HepG2 (cell line): ENCODE measurements around the gene STIM1. TPM values are rescaled to one million over a fixed set of nuclear protein-coding genes. Genes with fewer than 3 reads are reported as not detected.

Source experiments
- ELF3 ChIP-seq: IDR thresholded peaks from 2 replicates; pipeline ENCODE4 v1.6.1; 2016; ENCODE audit warnings: missing genetic modification reagents, missing compliant biosample characterization
- FOXC1 ChIP-seq: sonication (generic); formaldehyde crosslinking; IDR thresholded peaks from 2 replicates; pipeline ENCODE4 v1.8.0; 2022; ENCODE audit warnings: mild to moderate bottlenecking, missing genetic modification reagents, borderline replicate concordance
- GRHL1 ChIP-seq: sonication (generic); formaldehyde crosslinking; conservative IDR thresholded peaks from 2 replicates; pipeline ENCODE4 v1.8.0; 2022; ENCODE audit warnings: missing genetic modification reagents
- IKZF4 ChIP-seq: sonication (generic); formaldehyde crosslinking; IDR thresholded peaks from 2 replicates; pipeline ENCODE4 v1.5.1; 2020; ENCODE audit warnings: borderline replicate concordance, mild to moderate bottlenecking, low read depth, missing genetic modification reagents; ENCODE audit errors: not compliant biosample characterization
- KDM1A ChIP-seq: IDR thresholded peaks from 2 replicates; pipeline ENCODE4 v1.6.1; 2016; ENCODE audit warnings: missing compliant biosample characterization
- KLF16 ChIP-seq, 2 experiments: sonication (generic) in 1 of 2; formaldehyde crosslinking in 1 of 2; IDR thresholded peaks; 2 replicates each; pipeline versions ENCODE4 v1.6.1 to v1.8.0; 2016 to 2023; ENCODE audit warnings: missing genetic modification reagents in 2 of 2, missing compliant biosample characterization in 1 of 2
- LBX2 ChIP-seq: sonication (generic); formaldehyde crosslinking; IDR thresholded peaks from 2 replicates; pipeline ENCODE4 v1.5.0; 2020; ENCODE audit warnings: missing genetic modification reagents, mild to moderate bottlenecking, borderline replicate concordance
- MAFG ChIP-seq: sonication (generic); formaldehyde crosslinking; IDR thresholded peaks from 2 replicates; pipeline ENCODE4 v1.5.1; 2020; ENCODE audit warnings: mild to moderate bottlenecking, missing genetic modification reagents
- MYPOP ChIP-seq: sonication (generic); formaldehyde crosslinking; IDR thresholded peaks from 2 replicates; pipeline ENCODE4 v1.8.1; 2023; ENCODE audit warnings: mild to moderate bottlenecking, moderate library complexity, missing genetic modification reagents
- NR2C2 ChIP-seq: sonication (generic); formaldehyde crosslinking; IDR thresholded peaks from 2 replicates; pipeline ENCODE4 v1.4.0; 2020; ENCODE audit warnings: missing genetic modification reagents, mild to moderate bottlenecking, moderate library complexity, borderline replicate concordance
- SIN3A ChIP-seq: IDR thresholded peaks from 2 replicates; pipeline ENCODE4 v1.6.1; 2011; ENCODE audit warnings: low read depth, mild to moderate bottlenecking, control low read depth, low read length, borderline replicate concordance
- SKI ChIP-seq: fragments of 450-650 bp; IDR thresholded peaks from one replicate; pipeline ENCODE4 v1.6.1; 2018; ENCODE audit warnings: mild to moderate bottlenecking; ENCODE audit not compliant: partially characterized antibody
- SKIL ChIP-seq: sonication (generic); formaldehyde crosslinking; IDR thresholded peaks from 2 replicates; pipeline ENCODE4 v1.8.0; 2022; ENCODE audit warnings: missing genetic modification reagents, mild to moderate bottlenecking, moderate library complexity, borderline replicate concordance
- SMAD3 ChIP-seq: sonication (generic); formaldehyde crosslinking; IDR thresholded peaks from 2 replicates; pipeline ENCODE4 v1.4.0; 2020; ENCODE audit warnings: missing genetic modification reagents
- TAF15 ChIP-seq: fragments of 200-400 bp; formaldehyde crosslinking; IDR thresholded peaks from one replicate; pipeline ENCODE4 v1.6.1; 2018; ENCODE audit warnings: mild to moderate bottlenecking, low read depth, low read length; ENCODE audit not compliant: poor library complexity, severe bottlenecking
- TBL1XR1 ChIP-seq: fragments of 150-350 bp; IDR thresholded peaks from 2 replicates; pipeline ENCODE4 v1.6.1; 2014; ENCODE audit warnings: borderline replicate concordance, low read length; ENCODE audit not compliant: partially characterized antibody
- TEAD2 ChIP-seq: sonication (generic); formaldehyde crosslinking; IDR thresholded peaks from 2 replicates; pipeline ENCODE4 v1.9.0; 2021; ENCODE audit warnings: missing genetic modification reagents
- ZGPAT ChIP-seq: IDR thresholded peaks from 2 replicates; pipeline ENCODE4 v1.6.1; 2016; ENCODE audit warnings: mild to moderate bottlenecking
- ZNF180 ChIP-seq: sonication (generic); formaldehyde crosslinking; IDR thresholded peaks from 2 replicates; pipeline ENCODE4 v1.4.0; 2020; ENCODE audit warnings: low read depth, missing genetic modification reagents, borderline replicate concordance
- ZNF468 ChIP-seq: sonication (generic); formaldehyde crosslinking; IDR thresholded peaks from 2 replicates; pipeline ENCODE4 v1.8.0; 2022; ENCODE audit warnings: mild to moderate bottlenecking, moderate library complexity, missing genetic modification reagents
- ZNF768 ChIP-seq: sonication (generic); formaldehyde crosslinking; IDR thresholded peaks from 2 replicates; pipeline ENCODE4 v1.4.0; 2020; ENCODE audit warnings: missing genetic modification reagents
- ZNF776 ChIP-seq: sonication (generic); formaldehyde crosslinking; IDR thresholded peaks from 2 replicates; pipeline ENCODE4 v1.4.0; 2020; ENCODE audit warnings: mild to moderate bottlenecking, missing genetic modification reagents
- polyA plus RNA-seq, 8 experiments: library from polyadenylated mRNA; depleted of rRNA in 3 of 8; stranded (reverse) in 7 of 8; unstranded in 1 of 8; fragments of >200 nt; fragmentation: Illumina TruSeq in 4 of 8; extraction: Trizol in 4 of 8; gene quantifications; 2 replicates each; pipeline versions ENCODE4 v1.2.1 to v1.2.3, GENCODE V29; 2011 to 2016; ENCODE audit warnings: low read depth in 4 of 8, missing spikeins in 1 of 8, mixed read lengths in 1 of 8; ENCODE audit not compliant: insufficient read depth in 1 of 8
- total RNA-seq, 5 experiments: library from RNA; depleted of rRNA; stranded (reverse); fragments of >200 nt; fragmentation: Illumina TruSeq; extraction: Trizol; gene quantifications; 2 replicates each; pipeline ENCODE4 v1.2.3, GENCODE V29; 2016; ENCODE audit warnings: low read depth in 1 of 5

Gene STIM1
- total and polyA plus RNA-seq, 2 of the 13 experiments (the other 11 are each of a cell fraction or from before 2014, with no cell fraction given): 19.2 to 28.5 TPM

GRCh38 chr11:3905080-3905953, 49.9 kb downstream of the STIM1 start (continued):
- peak; percentile 92 for TF ChIP-seq ZGPAT (CRISPR knock-in tag)
- TF ChIP-seq SMAD3 (CRISPR knock-in tag): peak; percentile 95
- peak in 1 of 2 experiments; percentile 93; a peak in 2 of 4 replicates for TF ChIP-seq KLF16 (CRISPR knock-in tag; IDR thresholded peaks at IDR 0.05)
- no peak for TF ChIP-seq SIN3A
- TF ChIP-seq ZNF776 (CRISPR knock-in tag): no peak
- TF ChIP-seq TEAD2: 0 out of 2 replicates have a peak, but pooled peaks have one; percentile 54
- TF ChIP-seq ZNF468 (CRISPR knock-in tag): no peak
- no peak for TF ChIP-seq LBX2 (CRISPR knock-in tag)
- TF ChIP-seq TAF15: no peak
- TF ChIP-seq GRHL1: no peak
- peak; percentile 74; the same call in 1 of the 2 replicates for TF ChIP-seq SKIL (CRISPR knock-in tag)
- TF ChIP-seq ZNF180: no peak
- TF ChIP-seq KDM1A (CRISPR knock-in tag): peak; percentile 80; the same call in 1 of the 2 replicates
- TF ChIP-seq NR2C2 (CRISPR knock-in tag): 0 out of 2 replicates have a peak, but pooled peaks have one; percentile 26
- no peak for TF ChIP-seq FOXC1 (CRISPR knock-in tag)
- TF ChIP-seq ELF3: peak; percentile 68
- no peak for TF ChIP-seq IKZF4 (CRISPR knock-in tag)
- peak; percentile 51; the same call in 1 of the 2 replicates for TF ChIP-seq MYPOP
- no peak for TF ChIP-seq MAFG (CRISPR knock-in tag)
- no peak for TF ChIP-seq ZNF768
- TF ChIP-seq SKI: peak; percentile 71
- peak; percentile 92 for TF ChIP-seq TBL1XR1
